ENCODE results near the gene DNAAF1.
A peak's percentile ranks its signal among the peaks of the same experiment; 100 is the strongest.
"Not testable (repeated sequence)": the region's sequence is repeated elsewhere in the genome, so short reads cannot be mapped to it uniquely, and the experiment has no call there.

DNAAF1 gene

GRCh38 chr16:84184775-84185174 lies 39.7 kb downstream of the DNAAF1 start:
- DNase-seq (ENCODE audit: low read depth) = no peak

GRCh38 chr16:84186685-84187437 lies 41.8 kb downstream of the DNAAF1 start, which contains the start of gene TAF1C:
Gene TAF1C (minus strand): TSS chr16:84187057. CDS start chr16:84184988, 2,069 bp downstream.
- DNase-seq (ENCODE audit: low read depth) = peak; percentile 86

GRCh38 chr16:84190731-84191388 lies 45.8 kb downstream of the DNAAF1 start, which contains the start of gene ADAD2:
Gene ADAD2 (plus strand): TSS chr16:84191157. CDS start chr16:84191231, 74 bp downstream.
- no peak for DNase-seq (ENCODE audit: low read depth)

- no peak for DNase-seq (ENCODE audit: low read depth)
Observed at GRCh38 chr16:84191466-84191865, 46.4 kb downstream of the DNAAF1 start.

GRCh38 chr16:84193480-84193879 lies 48.4 kb downstream of the DNAAF1 start:
- DNase-seq (ENCODE audit: low read depth) = no peak

GRCh38 chr16:84194018-84194417 lies 48.9 kb downstream of the DNAAF1 start:
- DNase-seq (ENCODE audit: low read depth) = no peak

- peak; percentile 26 for DNase-seq (ENCODE audit: low read depth)
Observed at GRCh38 chr16:84194470-84195200, 49.5 kb downstream of the DNAAF1 start.

GRCh38 chr16:84195201-84196093 lies 50.3 kb downstream of the DNAAF1 start:
- DNase-seq (ENCODE audit: low read depth) = no peak

- no peak for DNase-seq (ENCODE audit: low read depth)
Observed at GRCh38 chr16:84196101-84196500, 51.0 kb downstream of the DNAAF1 start.

- no peak for DNase-seq (ENCODE audit: low read depth)
Observed at GRCh38 chr16:84196727-84197394, 51.8 kb downstream of the DNAAF1 start.

- no peak for DNase-seq (ENCODE audit: low read depth)
Observed at GRCh38 chr16:84197466-84198128, 52.5 kb downstream of the DNAAF1 start.

- no peak for DNase-seq (ENCODE audit: low read depth)
Observed at GRCh38 chr16:84198401-84198800, 53.3 kb downstream of the DNAAF1 start.

- no peak for DNase-seq (ENCODE audit: low read depth)
Observed at GRCh38 chr16:84199097-84199496, 54.0 kb downstream of the DNAAF1 start.

GRCh38 chr16:84199861-84200260 lies 54.8 kb downstream of the DNAAF1 start:
- no peak for DNase-seq (ENCODE audit: low read depth)

GRCh38 chr16:84204551-84204950 lies 59.4 kb downstream of the DNAAF1 start:
- DNase-seq (ENCODE audit: low read depth) = not testable (repeated sequence)

GRCh38 chr16:84205123-84205522 lies 60.0 kb downstream of the DNAAF1 start:
- not testable (repeated sequence) for DNase-seq (ENCODE audit: low read depth)

GRCh38 chr16:84205976-84206691 lies 61.0 kb downstream of the DNAAF1 start:
- DNase-seq (ENCODE audit: low read depth) = no peak

GRCh38 chr16:84207251-84207650 lies 62.1 kb downstream of the DNAAF1 start:
- DNase-seq (ENCODE audit: low read depth) = no peak

- DNase-seq (ENCODE audit: low read depth) = no peak
Observed at GRCh38 chr16:84207879-84208278, 62.8 kb downstream of the DNAAF1 start.

GRCh38 chr16:84209989-84210388 lies 64.9 kb downstream of the DNAAF1 start:
- DNase-seq (ENCODE audit: low read depth) = no peak

Data from stimulated activated CD4-positive, alpha-beta T cell treated with anti-CD3 and anti-CD28 coated beads, Interleukin-2, amount 100 ng/mL, for 4 hours (primary cell).